ENCODE data around the gene TIGD1. TPM values are rescaled to one million over a fixed set of nuclear protein-coding genes. Genes with fewer than 3 reads are reported as not detected.

TIGD1 gene
- total RNA-seq, 1 donor from 2014 or later = 8.2 TPM

DNA sequence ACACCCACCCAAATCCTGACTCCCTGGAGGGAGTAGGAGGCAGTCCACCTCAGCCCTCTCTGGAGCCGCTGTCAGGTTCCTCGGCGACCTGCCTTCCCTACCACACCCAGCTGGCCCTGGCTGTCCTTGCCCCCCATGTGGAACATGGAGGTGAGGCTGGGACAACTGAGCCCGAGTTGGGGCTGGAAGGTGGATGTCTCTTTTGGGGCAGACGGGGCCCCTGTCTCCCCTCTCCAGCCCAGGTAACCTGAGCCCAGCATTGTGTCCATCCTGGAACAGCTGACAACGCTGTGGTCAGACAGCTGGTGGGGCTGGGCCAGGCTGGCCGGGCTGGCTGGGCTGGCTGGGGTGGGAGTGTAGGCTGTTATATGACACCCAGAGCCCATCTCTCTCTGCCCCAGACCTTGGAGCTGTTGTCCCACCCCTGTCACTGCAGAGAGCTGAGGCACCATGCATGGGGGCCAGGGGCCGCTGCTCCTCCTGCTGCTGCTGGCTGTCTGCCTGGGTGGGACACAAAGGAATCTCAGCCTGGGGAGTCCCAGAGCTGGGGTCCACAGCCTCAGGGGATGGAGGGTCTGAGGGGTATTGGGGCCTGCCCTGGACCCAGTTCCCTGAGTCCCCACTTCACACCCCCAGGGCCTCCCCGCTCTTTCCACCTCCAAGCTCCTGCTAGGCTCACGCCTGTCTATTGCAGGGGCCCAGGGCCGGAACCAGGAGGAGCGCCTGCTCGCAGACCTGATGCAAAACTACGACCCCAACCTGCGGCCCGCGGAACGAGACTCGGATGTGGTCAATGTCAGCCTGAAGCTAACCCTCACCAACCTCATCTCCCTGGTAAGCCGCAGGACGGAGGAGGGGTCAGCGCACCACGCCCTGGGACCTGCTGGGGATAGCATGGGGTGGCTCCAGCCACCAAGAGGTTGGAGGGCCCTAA, 10.8 kb downstream of the TIGD1 start, which contains the start of gene CHRNG:
TSS of gene CHRNG (plus strand) at position 395 of the 934 bp plus-strand sequence. CDS start at position 451, 56 bp downstream.
- Mint-ChIP-seq H3K36me3 (ENCODE audit: unreplicated experiment) (no peaks in the 10 kb centered on the region), H3K9me3 (ENCODE audit: unreplicated experiment) (peaks cover 3% of the 10 kb centered on the region), H3K4me1 (ENCODE audit: unreplicated experiment) (peaks cover 2% of the 10 kb centered on the region), H3K27me3 (ENCODE audit: unreplicated experiment) (no peaks in the 10 kb centered on the region), H3K4me3 (ENCODE audit: unreplicated experiment) (no peak within 1 kb of the TSS), H3K27ac (ENCODE audit: unreplicated experiment) (no peak within 1 kb of the TSS)
- no peak for DNase-seq (ENCODE audit: extremely low spot score, unreplicated experiment)
- TF ChIP-seq, protein P1, sequence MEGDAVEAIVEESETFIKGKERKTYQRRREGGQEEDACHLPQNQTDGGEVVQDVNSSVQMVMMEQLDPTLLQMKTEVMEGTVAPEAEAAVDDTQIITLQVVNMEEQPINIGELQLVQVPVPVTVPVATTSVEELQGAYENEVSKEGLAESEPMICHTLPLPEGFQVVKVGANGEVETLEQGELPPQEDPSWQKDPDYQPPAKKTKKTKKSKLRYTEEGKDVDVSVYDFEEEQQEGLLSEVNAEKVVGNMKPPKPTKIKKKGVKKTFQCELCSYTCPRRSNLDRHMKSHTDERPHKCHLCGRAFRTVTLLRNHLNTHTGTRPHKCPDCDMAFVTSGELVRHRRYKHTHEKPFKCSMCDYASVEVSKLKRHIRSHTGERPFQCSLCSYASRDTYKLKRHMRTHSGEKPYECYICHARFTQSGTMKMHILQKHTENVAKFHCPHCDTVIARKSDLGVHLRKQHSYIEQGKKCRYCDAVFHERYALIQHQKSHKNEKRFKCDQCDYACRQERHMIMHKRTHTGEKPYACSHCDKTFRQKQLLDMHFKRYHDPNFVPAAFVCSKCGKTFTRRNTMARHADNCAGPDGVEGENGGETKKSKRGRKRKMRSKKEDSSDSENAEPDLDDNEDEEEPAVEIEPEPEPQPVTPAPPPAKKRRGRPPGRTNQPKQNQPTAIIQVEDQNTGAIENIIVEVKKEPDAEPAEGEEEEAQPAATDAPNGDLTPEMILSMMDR (IDR thresholded peaks at IDR 0.05) = no peak

DNA sequence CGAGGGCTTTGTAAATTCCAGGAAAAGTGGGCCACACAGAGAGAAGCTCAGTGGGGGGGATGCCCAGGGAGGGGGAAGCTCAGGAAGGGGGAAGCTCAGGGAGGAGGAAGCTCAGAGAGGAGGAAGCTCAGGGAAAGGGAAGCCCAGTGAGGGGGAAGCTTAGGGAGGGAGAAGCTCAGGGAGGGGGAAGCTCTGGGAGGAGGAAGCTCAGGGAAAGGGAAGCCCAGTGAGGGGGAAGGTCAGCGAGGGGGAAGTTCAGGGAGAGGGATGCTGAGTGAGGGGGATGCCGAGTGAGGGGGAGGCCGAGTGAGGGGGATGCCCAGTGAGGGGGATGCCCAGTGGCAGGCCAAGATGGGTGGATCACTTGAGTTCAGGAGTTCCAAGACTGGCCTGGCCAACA, 11.7 kb downstream of the TIGD1 start:
- TF ChIP-seq, protein P1 (IDR thresholded peaks at IDR 0.05) = no peak
- H3K27me3 Mint-ChIP-seq (ENCODE audit: unreplicated experiment) = no peaks in the 10 kb centered on the region
- DNase-seq (ENCODE audit: extremely low spot score, unreplicated experiment) = no peak
- peaks cover 2% of the 10 kb centered on the region for H3K4me1 Mint-ChIP-seq (ENCODE audit: unreplicated experiment)
- no peak overlapping the region for H3K27ac Mint-ChIP-seq (ENCODE audit: unreplicated experiment)
- no peaks in the 10 kb centered on the region for H3K36me3 Mint-ChIP-seq (ENCODE audit: unreplicated experiment)
- H3K4me3 Mint-ChIP-seq (ENCODE audit: unreplicated experiment) = no peak overlapping the region
- H3K9me3 Mint-ChIP-seq (ENCODE audit: unreplicated experiment) = peaks cover 3% of the 10 kb centered on the region

DNA sequence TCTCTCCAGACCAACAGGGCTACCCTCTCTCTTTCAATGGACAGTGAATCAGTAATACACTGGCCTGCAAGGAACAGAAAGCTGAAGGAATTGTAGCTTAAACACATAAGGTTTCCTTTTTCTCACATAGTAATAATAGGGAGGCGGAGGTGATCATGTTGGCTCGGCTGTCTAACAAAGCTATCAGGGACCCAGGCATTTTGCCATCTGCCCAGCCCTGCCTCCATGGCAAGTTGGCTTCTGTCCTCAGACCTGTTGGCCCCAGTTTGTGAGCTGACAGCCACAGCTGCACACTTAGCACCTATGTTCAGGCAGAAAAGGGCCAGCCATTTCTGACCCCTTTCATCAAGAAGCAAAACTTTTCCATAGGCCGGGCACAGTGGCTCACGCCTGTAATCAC, 12.9 kb downstream of the TIGD1 start:
- Mint-ChIP-seq H3K36me3 (ENCODE audit: unreplicated experiment) (no peaks in the 10 kb centered on the region), H3K9me3 (ENCODE audit: unreplicated experiment) (peaks cover 3% of the 10 kb centered on the region), H3K27me3 (ENCODE audit: unreplicated experiment) (no peaks in the 10 kb centered on the region), H3K27ac (ENCODE audit: unreplicated experiment) (no peak overlapping the region), H3K4me1 (ENCODE audit: unreplicated experiment) (peaks cover 2% of the 10 kb centered on the region), H3K4me3 (ENCODE audit: unreplicated experiment) (no peak overlapping the region)
- DNase-seq (ENCODE audit: extremely low spot score, unreplicated experiment) = no peak
- TF ChIP-seq, protein P1 (IDR thresholded peaks at IDR 0.05) = no peak

DNA sequence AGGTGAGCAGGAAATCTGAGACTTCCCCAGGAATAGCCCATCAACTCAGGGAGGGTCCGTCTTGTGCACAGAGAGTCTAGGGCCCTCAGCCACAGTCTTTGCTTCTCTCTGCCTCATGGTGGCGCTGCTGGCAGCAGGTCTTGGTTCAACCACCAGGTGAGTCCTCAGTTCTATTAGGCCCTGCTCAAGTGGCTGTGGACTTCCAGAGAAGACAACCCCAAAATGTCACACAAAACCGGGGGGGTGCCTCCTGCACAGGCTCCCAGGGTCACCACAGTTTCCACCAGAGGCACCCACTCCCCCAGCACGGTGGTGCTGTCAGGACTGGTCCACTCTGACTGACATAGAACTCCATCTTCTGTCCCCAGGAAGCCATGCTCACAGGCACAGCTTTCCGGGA, 13.3 kb downstream of the TIGD1 start:
- TF ChIP-seq, protein P1 (IDR thresholded peaks at IDR 0.05) = no peak
- peaks cover 2% of the 10 kb centered on the region for H3K4me1 Mint-ChIP-seq (ENCODE audit: unreplicated experiment)
- no peaks in the 10 kb centered on the region for H3K36me3 Mint-ChIP-seq (ENCODE audit: unreplicated experiment)
- H3K27ac Mint-ChIP-seq (ENCODE audit: unreplicated experiment) = no peak overlapping the region
- H3K4me3 Mint-ChIP-seq (ENCODE audit: unreplicated experiment) = no peak overlapping the region
- H3K27me3 Mint-ChIP-seq (ENCODE audit: unreplicated experiment) = no peaks in the 10 kb centered on the region
- DNase-seq (ENCODE audit: extremely low spot score, unreplicated experiment) = no peak
- H3K9me3 Mint-ChIP-seq (ENCODE audit: unreplicated experiment) = peaks cover 3% of the 10 kb centered on the region

DNA sequence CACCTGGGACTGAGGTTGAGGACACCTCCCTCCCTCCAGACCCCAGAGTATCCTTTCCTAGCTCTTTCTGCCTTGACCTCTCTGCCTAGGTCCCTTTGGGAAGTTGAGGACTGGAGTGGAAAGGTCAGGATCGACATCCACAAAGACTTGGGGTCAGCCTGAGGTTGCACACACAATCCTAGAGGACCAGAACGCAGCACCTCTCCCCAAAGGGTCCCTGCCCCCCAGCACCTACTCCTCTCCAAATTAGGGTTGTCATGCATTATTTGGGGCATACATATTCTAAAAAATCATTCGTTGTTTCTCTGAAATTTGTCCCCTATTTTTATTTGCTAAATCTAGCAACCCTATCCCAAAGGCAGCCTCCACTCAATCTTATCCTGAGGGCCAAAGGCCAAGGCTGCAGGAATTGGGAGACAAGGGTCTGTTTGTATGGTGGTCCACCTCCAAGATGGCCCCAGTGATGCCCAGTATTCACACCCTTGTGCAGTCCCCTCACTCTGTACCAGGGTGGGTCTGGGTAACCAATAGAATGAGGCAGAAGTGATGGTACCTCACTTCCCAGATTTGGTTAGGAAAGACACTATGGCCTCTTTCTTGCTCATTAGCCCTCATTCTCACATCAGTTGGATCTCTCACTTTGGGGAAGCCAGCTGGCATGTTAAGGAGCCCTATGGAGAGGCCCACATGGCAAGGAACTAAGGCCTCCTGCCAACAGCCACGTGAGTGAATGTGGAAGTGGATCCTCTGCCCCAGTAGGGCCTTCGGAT, 14.4 kb downstream of the TIGD1 start:
- Mint-ChIP-seq H3K4me3 (ENCODE audit: unreplicated experiment) (no peak overlapping the region), H3K36me3 (ENCODE audit: unreplicated experiment) (no peaks in the 10 kb centered on the region), H3K4me1 (ENCODE audit: unreplicated experiment) (peaks cover 2% of the 10 kb centered on the region), H3K27ac (ENCODE audit: unreplicated experiment) (no peak overlapping the region), H3K27me3 (ENCODE audit: unreplicated experiment) (no peaks in the 10 kb centered on the region), H3K9me3 (ENCODE audit: unreplicated experiment) (peaks cover 3% of the 10 kb centered on the region)
- DNase-seq (ENCODE audit: extremely low spot score, unreplicated experiment) = no peak
- TF ChIP-seq, protein P1 (IDR thresholded peaks at IDR 0.05) = no peak

All from osteocyte (in vitro differentiated cells).